Sigmoid colon (tissue), 3 donors: ENCODE data around the gene ITPK1.

Experiments used
- POLR2A ChIP-seq, 2 donors: fragments of 450-650 bp; IDR thresholded peaks; one replicate each; pipeline ENCODE4 v1.6.1; 2016; ENCODE audit warnings: antibody characterized with exemption in 2 of 2, mild to moderate bottlenecking in 2 of 2, moderate library complexity in 2 of 2
- TF ChIP-seq, protein P1 (sequence below), 4 experiments: fragments of 450-650 bp in 3 of 4; fragments of 200-600 bp in 1 of 4; IDR thresholded peaks; one replicate each; pipeline ENCODE4 v1.5.1; 2016 to 2019; ENCODE audit warnings: antibody characterized with exemption in 4 of 4, mild to moderate bottlenecking in 3 of 4, moderate library complexity in 2 of 4

DNA sequence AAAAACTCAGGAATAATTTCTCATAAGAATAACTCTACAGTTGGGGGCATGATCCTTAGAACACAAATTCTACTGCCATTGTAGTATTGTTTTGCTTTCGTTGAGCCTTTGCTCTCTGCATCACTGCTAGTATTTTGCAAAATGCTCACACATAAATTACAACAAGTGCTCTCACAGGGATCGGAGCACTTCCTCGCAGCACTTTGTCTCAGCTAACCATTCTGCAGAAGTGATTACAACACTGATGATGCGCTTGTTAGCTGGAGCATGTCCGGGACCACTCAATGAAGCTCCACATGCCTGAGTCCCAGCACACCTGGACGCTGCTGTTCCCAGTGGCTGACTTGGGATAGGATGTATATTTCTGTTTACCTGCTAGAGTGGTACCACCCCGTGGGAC, 37.4 kb upstream of the ITPK1 start:
- TF ChIP-seq, protein P1, sequence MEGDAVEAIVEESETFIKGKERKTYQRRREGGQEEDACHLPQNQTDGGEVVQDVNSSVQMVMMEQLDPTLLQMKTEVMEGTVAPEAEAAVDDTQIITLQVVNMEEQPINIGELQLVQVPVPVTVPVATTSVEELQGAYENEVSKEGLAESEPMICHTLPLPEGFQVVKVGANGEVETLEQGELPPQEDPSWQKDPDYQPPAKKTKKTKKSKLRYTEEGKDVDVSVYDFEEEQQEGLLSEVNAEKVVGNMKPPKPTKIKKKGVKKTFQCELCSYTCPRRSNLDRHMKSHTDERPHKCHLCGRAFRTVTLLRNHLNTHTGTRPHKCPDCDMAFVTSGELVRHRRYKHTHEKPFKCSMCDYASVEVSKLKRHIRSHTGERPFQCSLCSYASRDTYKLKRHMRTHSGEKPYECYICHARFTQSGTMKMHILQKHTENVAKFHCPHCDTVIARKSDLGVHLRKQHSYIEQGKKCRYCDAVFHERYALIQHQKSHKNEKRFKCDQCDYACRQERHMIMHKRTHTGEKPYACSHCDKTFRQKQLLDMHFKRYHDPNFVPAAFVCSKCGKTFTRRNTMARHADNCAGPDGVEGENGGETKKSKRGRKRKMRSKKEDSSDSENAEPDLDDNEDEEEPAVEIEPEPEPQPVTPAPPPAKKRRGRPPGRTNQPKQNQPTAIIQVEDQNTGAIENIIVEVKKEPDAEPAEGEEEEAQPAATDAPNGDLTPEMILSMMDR (IDR thresholded peaks at IDR 0.05), result no peak
- TF ChIP-seq POLR2A (IDR thresholded peaks at IDR 0.05), result no peak
